Measurements from ENCODE around the gene PGAP3.

DNA sequence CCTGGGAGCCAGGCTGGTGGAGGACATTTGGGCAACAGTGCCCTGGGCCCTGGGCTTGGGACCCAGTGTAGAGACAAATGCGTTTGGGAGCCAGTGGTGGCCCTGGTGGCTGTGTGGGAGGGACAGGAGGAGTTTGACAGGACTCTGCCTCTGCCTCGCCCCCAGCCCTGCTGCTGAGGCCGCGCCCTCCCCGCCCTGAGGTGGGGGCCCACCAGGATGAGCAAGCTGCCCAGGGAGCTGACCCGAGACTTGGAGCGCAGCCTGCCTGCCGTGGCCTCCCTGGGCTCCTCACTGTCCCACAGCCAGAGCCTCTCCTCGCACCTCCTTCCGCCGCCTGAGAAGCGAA is 34.6 kb downstream of the PGAP3 start:
- TF ChIP-seq POLR2AphosphoS5 (IDR thresholded peaks at IDR 0.05) (no peak), EP300 (IDR thresholded peaks at IDR 0.05) (no peak), POLR2A (IDR thresholded peaks at IDR 0.05) (no peak)
- TF ChIP-seq, protein P1, sequence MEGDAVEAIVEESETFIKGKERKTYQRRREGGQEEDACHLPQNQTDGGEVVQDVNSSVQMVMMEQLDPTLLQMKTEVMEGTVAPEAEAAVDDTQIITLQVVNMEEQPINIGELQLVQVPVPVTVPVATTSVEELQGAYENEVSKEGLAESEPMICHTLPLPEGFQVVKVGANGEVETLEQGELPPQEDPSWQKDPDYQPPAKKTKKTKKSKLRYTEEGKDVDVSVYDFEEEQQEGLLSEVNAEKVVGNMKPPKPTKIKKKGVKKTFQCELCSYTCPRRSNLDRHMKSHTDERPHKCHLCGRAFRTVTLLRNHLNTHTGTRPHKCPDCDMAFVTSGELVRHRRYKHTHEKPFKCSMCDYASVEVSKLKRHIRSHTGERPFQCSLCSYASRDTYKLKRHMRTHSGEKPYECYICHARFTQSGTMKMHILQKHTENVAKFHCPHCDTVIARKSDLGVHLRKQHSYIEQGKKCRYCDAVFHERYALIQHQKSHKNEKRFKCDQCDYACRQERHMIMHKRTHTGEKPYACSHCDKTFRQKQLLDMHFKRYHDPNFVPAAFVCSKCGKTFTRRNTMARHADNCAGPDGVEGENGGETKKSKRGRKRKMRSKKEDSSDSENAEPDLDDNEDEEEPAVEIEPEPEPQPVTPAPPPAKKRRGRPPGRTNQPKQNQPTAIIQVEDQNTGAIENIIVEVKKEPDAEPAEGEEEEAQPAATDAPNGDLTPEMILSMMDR (IDR thresholded peaks at IDR 0.05), result no peak
